ENCODE data around the gene AQP6.

The AQP6 gene

GRCh38 chr12:49925433-49926204 is 47.1 kb upstream of the AQP6 start:
- H3K27ac ChIP-seq, result no peak overlapping the region
- no peak overlapping the region for H3K4me3 ChIP-seq (IDR thresholded peaks at IDR 0.05; ENCODE audit: insufficient read depth, low read depth, low read length)
- no peak overlapping the region for H3K9ac ChIP-seq
- H3K4me1 ChIP-seq (ENCODE audit: low read depth, poor library complexity, severe bottlenecking), result no peaks in the 10 kb centered on the region
- no peaks in the 10 kb centered on the region for H3K36me3 ChIP-seq (ENCODE audit: insufficient read depth)
- H3K4me2 ChIP-seq, result no peak overlapping the region
- H3K79me2 ChIP-seq (ENCODE audit: insufficient read depth, low read depth), result no peaks in the 10 kb centered on the region
- no peak overlapping the region for H2AFZ ChIP-seq (ENCODE audit: low read depth)
- H4K20me1 ChIP-seq (ENCODE audit: insufficient read depth), result no peaks in the 10 kb centered on the region
- no peak for TF ChIP-seq CTCF (conservative IDR thresholded peaks at IDR 0.05; ENCODE audit: low read depth, low read length)
- H3K27me3 ChIP-seq (ENCODE audit: insufficient read depth, low read depth), result no peaks in the 10 kb centered on the region

GRCh38 chr12:49928471-49928870 is 44.3 kb upstream of the AQP6 start:
- Histone ChIP-seq H3K79me2 (ENCODE audit: insufficient read depth, low read depth) (no peaks in the 10 kb centered on the region), H3K4me2 (no peak overlapping the region), H3K36me3 (ENCODE audit: insufficient read depth) (no peaks in the 10 kb centered on the region), H4K20me1 (ENCODE audit: insufficient read depth) (no peaks in the 10 kb centered on the region), H3K27me3 (ENCODE audit: insufficient read depth, low read depth) (no peaks in the 10 kb centered on the region), H2AFZ (ENCODE audit: low read depth) (no peak overlapping the region), H3K27ac (no peak overlapping the region), H3K4me1 (ENCODE audit: low read depth, poor library complexity, severe bottlenecking) (no peaks in the 10 kb centered on the region), H3K4me3 (IDR thresholded peaks at IDR 0.05; ENCODE audit: insufficient read depth, low read depth, low read length) (no peak overlapping the region), H3K9ac (no peak overlapping the region)
- no peak for TF ChIP-seq CTCF (conservative IDR thresholded peaks at IDR 0.05; ENCODE audit: low read depth, low read length)

- Histone ChIP-seq H3K4me1 (ENCODE audit: low read depth, poor library complexity, severe bottlenecking) (peaks cover 10% of the 10 kb centered on the region), H3K79me2 (ENCODE audit: insufficient read depth, low read depth) (no peaks in the 10 kb centered on the region), H2AFZ (ENCODE audit: low read depth) (no peak overlapping the region), H3K9ac (no peak overlapping the region), H3K36me3 (ENCODE audit: insufficient read depth) (no peaks in the 10 kb centered on the region), H3K27me3 (ENCODE audit: insufficient read depth, low read depth) (no peaks in the 10 kb centered on the region), H3K4me2 (no peak overlapping the region), H4K20me1 (ENCODE audit: insufficient read depth) (no peaks in the 10 kb centered on the region), H3K4me3 (IDR thresholded peaks at IDR 0.05; ENCODE audit: insufficient read depth, low read depth, low read length) (no peak overlapping the region), H3K27ac (no peak overlapping the region)
- TF ChIP-seq CTCF (conservative IDR thresholded peaks at IDR 0.05; ENCODE audit: low read depth, low read length), result no peak
Measured at GRCh38 chr12:49929581-49929980, 43.2 kb upstream of the AQP6 start.

GRCh38 chr12:49930515-49931288 is 42.0 kb upstream of the AQP6 start:
- TF ChIP-seq CTCF (conservative IDR thresholded peaks at IDR 0.05; ENCODE audit: low read depth, low read length), result no peak
- Histone ChIP-seq H3K27ac (no peak overlapping the region), H3K4me1 (ENCODE audit: low read depth, poor library complexity, severe bottlenecking) (peaks cover 18% of the 10 kb centered on the region), H3K27me3 (ENCODE audit: insufficient read depth, low read depth) (no peaks in the 10 kb centered on the region), H4K20me1 (ENCODE audit: insufficient read depth) (no peaks in the 10 kb centered on the region), H3K4me3 (IDR thresholded peaks at IDR 0.05; ENCODE audit: insufficient read depth, low read depth, low read length) (no peak overlapping the region), H3K9ac (no peak overlapping the region), H3K36me3 (ENCODE audit: insufficient read depth) (no peaks in the 10 kb centered on the region), H3K79me2 (ENCODE audit: insufficient read depth, low read depth) (no peaks in the 10 kb centered on the region), H2AFZ (ENCODE audit: low read depth) (no peak overlapping the region), H3K4me2 (no peak overlapping the region)
